Keratinocyte (primary cell): ENCODE measurements around the gene EEF1G.

Experiments
- EZH2 ChIP-seq: IDR thresholded peaks from one replicate; pipeline ENCODE4 v1.6.1; 2012; ENCODE audit warnings: inconsistent platforms, mild to moderate bottlenecking, low read length, moderate library complexity
- TF ChIP-seq, protein P1 (sequence below), 3 experiments: IDR thresholded peaks in 1 of 3; conservative IDR thresholded peaks in 1 of 3; optimal IDR thresholded peaks in 1 of 3; 2 replicates in 2 of 3; 3 replicates in 1 of 3; pipeline versions ENCODE3 to v1.5.1; 2011; ENCODE audit warnings: low read length in 3 of 3, mild to moderate bottlenecking in 3 of 3, moderate library complexity in 2 of 3, control low read depth in 1 of 3, inconsistent platforms in 1 of 3; ENCODE audit not compliant: insufficient read depth in 2 of 3; ENCODE audit errors: extremely low read depth in 1 of 3

DNA sequence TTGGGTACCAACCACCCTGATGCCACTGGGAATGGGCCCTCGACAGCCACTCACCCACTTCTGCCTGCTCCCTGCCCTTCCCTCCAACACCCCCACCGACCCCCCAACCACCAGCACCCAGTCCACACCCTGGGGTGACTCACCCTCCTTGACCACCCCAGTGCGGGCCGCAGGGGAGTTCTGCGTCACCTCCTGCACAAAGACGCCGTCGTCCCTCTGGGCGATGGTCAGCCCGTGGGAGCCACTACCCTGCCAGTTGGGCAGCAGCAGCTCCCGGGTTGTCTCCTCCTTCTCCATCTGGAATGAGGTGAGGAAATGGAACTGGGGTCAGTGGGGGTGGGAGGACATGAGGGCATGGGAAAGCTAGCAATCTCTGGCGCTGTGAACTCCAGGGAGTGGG, 37.9 kb downstream of the EEF1G start:
- TF ChIP-seq, protein P1, sequence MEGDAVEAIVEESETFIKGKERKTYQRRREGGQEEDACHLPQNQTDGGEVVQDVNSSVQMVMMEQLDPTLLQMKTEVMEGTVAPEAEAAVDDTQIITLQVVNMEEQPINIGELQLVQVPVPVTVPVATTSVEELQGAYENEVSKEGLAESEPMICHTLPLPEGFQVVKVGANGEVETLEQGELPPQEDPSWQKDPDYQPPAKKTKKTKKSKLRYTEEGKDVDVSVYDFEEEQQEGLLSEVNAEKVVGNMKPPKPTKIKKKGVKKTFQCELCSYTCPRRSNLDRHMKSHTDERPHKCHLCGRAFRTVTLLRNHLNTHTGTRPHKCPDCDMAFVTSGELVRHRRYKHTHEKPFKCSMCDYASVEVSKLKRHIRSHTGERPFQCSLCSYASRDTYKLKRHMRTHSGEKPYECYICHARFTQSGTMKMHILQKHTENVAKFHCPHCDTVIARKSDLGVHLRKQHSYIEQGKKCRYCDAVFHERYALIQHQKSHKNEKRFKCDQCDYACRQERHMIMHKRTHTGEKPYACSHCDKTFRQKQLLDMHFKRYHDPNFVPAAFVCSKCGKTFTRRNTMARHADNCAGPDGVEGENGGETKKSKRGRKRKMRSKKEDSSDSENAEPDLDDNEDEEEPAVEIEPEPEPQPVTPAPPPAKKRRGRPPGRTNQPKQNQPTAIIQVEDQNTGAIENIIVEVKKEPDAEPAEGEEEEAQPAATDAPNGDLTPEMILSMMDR (optimal IDR thresholded peaks at IDR 0.05 in 1 of 3, IDR thresholded peaks at IDR 0.05 in 1 of 3, conservative IDR thresholded peaks at IDR 0.05 in 1 of 3; ENCODE audit: extremely low read depth in 1 of 3, insufficient read depth in 2 of 3, low read length in 3 of 3) = no peak
- no peak for TF ChIP-seq EZH2
